Stimulated activated CD8-positive, alpha-beta memory T cell treated with anti-CD3 and anti-CD28 coated beads, Interleukin-12 subunit alpha, Interleukin-12 subunit beta, amount 100 ng/mL, for 24 hours (primary cell): ENCODE measurements around the gene ZSCAN12.
A peak's percentile ranks its signal among the peaks of the same experiment; 100 is the strongest.
"Not testable (repeated sequence)": the region's sequence is repeated elsewhere in the genome, so short reads cannot be mapped to it uniquely, and the experiment has no call there.

Experiments used
- DNase-seq: peaks from one replicate; pipeline ENCODE4 v3.0.0-alpha.2; 2020; ENCODE audit errors: extremely low read depth

ZSCAN12 gene

GRCh38 chr6:28399350-28400121 is at the start of gene ZSCAN12:
Gene ZSCAN12 (minus strand): TSS chr6:28399747. CDS start chr6:28398405, 1,342 bp downstream.
- peak; percentile 71 for DNase-seq

- no peak for DNase-seq
Observed at GRCh38 chr6:28449056-28449455, 49.5 kb upstream of the ZSCAN12 start.

GRCh38 chr6:28447512-28447906 is 48.0 kb upstream of the ZSCAN12 start:
- not testable (repeated sequence) for DNase-seq

- no peak for DNase-seq
Observed at GRCh38 chr6:28446818-28447511, 47.4 kb upstream of the ZSCAN12 start.

GRCh38 chr6:28444759-28445158 is 45.2 kb upstream of the ZSCAN12 start:
- not testable (repeated sequence) for DNase-seq

- DNase-seq, result peak; percentile 47
Observed at GRCh38 chr6:28443112-28443773, 43.7 kb upstream of the ZSCAN12 start, which contains the start of gene ZSCAN23. Gene ZSCAN23 (minus strand): TSS chr6:28443491. CDS start chr6:28436266, 7,225 bp downstream.

- DNase-seq, result no peak
Observed at GRCh38 chr6:28442586-28442985, 43.0 kb upstream of the ZSCAN12 start.

- no peak for DNase-seq
Observed at GRCh38 chr6:28436404-28436803, 36.9 kb upstream of the ZSCAN12 start.

- DNase-seq, result no peak
Observed at GRCh38 chr6:28433119-28433518, 33.6 kb upstream of the ZSCAN12 start.

- DNase-seq, result no peak
Observed at GRCh38 chr6:28429781-28430180, 30.2 kb upstream of the ZSCAN12 start.

- no peak for DNase-seq
Observed at GRCh38 chr6:28425944-28426541, 26.5 kb upstream of the ZSCAN12 start.

GRCh38 chr6:28424163-28424562 is 24.6 kb upstream of the ZSCAN12 start:
- no peak for DNase-seq

GRCh38 chr6:28423546-28423945 is 24.0 kb upstream of the ZSCAN12 start:
- DNase-seq, result no peak

- DNase-seq, result no peak
Observed at GRCh38 chr6:28413681-28414080, 14.1 kb upstream of the ZSCAN12 start.

GRCh38 chr6:28410767-28411166 is 11.2 kb upstream of the ZSCAN12 start:
- no peak for DNase-seq

- DNase-seq, result no peak
Observed at GRCh38 chr6:28408076-28408802, 8.7 kb upstream of the ZSCAN12 start.

- no peak for DNase-seq
Observed at GRCh38 chr6:28407401-28407800, 7.9 kb upstream of the ZSCAN12 start.

GRCh38 chr6:28403923-28404322 is 4.4 kb upstream of the ZSCAN12 start:
- DNase-seq, result not testable (repeated sequence)

- DNase-seq, result no peak
Observed at GRCh38 chr6:28402197-28402596, 2.6 kb upstream of the ZSCAN12 start.

GRCh38 chr6:28401172-28401571 is 1.6 kb upstream of the ZSCAN12 start:
- no peak for DNase-seq

GRCh38 chr6:28400122-28400451 is 540 bp upstream of the ZSCAN12 start:
- no peak for DNase-seq

GRCh38 chr6:28395918-28396317 is 3.6 kb downstream of the ZSCAN12 start:
- DNase-seq, result no peak
